Tibial nerve (tissue), 4 donors: ENCODE measurements around the gene TPRKB. TPM values are rescaled to one million over a fixed set of nuclear protein-coding genes. Genes with fewer than 3 reads are reported as not detected.

Experiments used
- DNase-seq, 2 donors: peaks; one replicate each; pipeline ENCODE4 v3.0.0-alpha.2; 2019; ENCODE audit warnings: low spot score in 2 of 2
- H3K27ac ChIP-seq, 4 donors: fragments of 200-600 bp; sonication (generic) in 3 of 4; one replicate each; pipeline ENCODE4 v1.5.1; 2017 to 2019; ENCODE audit warnings: mild to moderate bottlenecking in 1 of 4
- H3K27me3 ChIP-seq, 2 donors: fragments of 200-600 bp; sonication (generic) in 1 of 2; one replicate each; pipeline versions ENCODE4 v1.5.1 to v1.6.0; 2017 to 2019
- H3K36me3 ChIP-seq, 3 donors: fragments of 200-600 bp; sonication (generic); one replicate each; pipeline ENCODE4 v1.5.1; 2018 to 2019
- H3K4me1 ChIP-seq, 4 donors: fragments of 200-600 bp; sonication (generic) in 3 of 4; one replicate each; pipeline ENCODE4 v1.5.1; 2017 to 2019
- H3K4me3 ChIP-seq, 4 donors: fragments of 200-600 bp; sonication (generic) in 3 of 4; one replicate each; pipeline ENCODE4 v1.5.1; 2017 to 2019; ENCODE audit warnings: mild to moderate bottlenecking in 1 of 4, moderate library complexity in 1 of 4
- H3K9me3 ChIP-seq, 4 donors: fragments of 200-600 bp; sonication (generic) in 3 of 4; one replicate each; pipeline ENCODE4 v1.5.1; 2017 to 2019
- EP300 ChIP-seq, 2 donors: sonication (generic); formaldehyde crosslinking; IDR thresholded peaks; one replicate each; pipeline ENCODE4 v1.6.1; 2017; ENCODE audit warnings: antibody characterized with exemption in 2 of 2, mild to moderate bottlenecking in 1 of 2
- POLR2A ChIP-seq, 2 donors: fragments of 450-650 bp; IDR thresholded peaks; one replicate each; pipeline ENCODE4 v1.6.1; 2017; ENCODE audit warnings: antibody characterized with exemption in 2 of 2, mild to moderate bottlenecking in 2 of 2, moderate library complexity in 2 of 2
- WGBS, 2 donors: methylation state at CpG; one replicate each; pipeline ENCODE4 v1.1.5; 2018; 5-methylcytosine and 5-hydroxymethylcytosine counted together
- total RNA-seq, 4 donors: library from RNA; depleted of rRNA; stranded (reverse); fragments of >200 nt; gene quantifications; one replicate each; pipeline ENCODE4 v1.1.0, GENCODE V29; 2016
- TF ChIP-seq, protein P1 (sequence below), 5 experiments: fragments of 200-600 bp in 3 of 5; fragments of 450-650 bp in 2 of 5; sonication (generic) in 3 of 5; IDR thresholded peaks; one replicate each; pipeline ENCODE4 v1.5.1; 2016 to 2019; ENCODE audit warnings: antibody characterized with exemption in 5 of 5, mild to moderate bottlenecking in 3 of 5, moderate library complexity in 2 of 5

TPRKB gene
- total RNA-seq, 4 donors from 2014 or later: 6.7 to 23.7 (median 16.6) TPM

GRCh38 chr2:73717251-73717606 is 19.9 kb downstream of the TPRKB start:
- H3K4me1 ChIP-seq: no peaks in the 10 kb centered on the region
- no peaks in the 10 kb centered on the region for H3K36me3 ChIP-seq
- no peak overlapping the region for H3K4me3 ChIP-seq
- H3K27me3 ChIP-seq: no peaks in the 10 kb centered on the region
- DNase-seq: no peak
- TF ChIP-seq EP300 (IDR thresholded peaks at IDR 0.05): no peak
- no peak for TF ChIP-seq POLR2A (IDR thresholded peaks at IDR 0.05)
- TF ChIP-seq, protein P1, sequence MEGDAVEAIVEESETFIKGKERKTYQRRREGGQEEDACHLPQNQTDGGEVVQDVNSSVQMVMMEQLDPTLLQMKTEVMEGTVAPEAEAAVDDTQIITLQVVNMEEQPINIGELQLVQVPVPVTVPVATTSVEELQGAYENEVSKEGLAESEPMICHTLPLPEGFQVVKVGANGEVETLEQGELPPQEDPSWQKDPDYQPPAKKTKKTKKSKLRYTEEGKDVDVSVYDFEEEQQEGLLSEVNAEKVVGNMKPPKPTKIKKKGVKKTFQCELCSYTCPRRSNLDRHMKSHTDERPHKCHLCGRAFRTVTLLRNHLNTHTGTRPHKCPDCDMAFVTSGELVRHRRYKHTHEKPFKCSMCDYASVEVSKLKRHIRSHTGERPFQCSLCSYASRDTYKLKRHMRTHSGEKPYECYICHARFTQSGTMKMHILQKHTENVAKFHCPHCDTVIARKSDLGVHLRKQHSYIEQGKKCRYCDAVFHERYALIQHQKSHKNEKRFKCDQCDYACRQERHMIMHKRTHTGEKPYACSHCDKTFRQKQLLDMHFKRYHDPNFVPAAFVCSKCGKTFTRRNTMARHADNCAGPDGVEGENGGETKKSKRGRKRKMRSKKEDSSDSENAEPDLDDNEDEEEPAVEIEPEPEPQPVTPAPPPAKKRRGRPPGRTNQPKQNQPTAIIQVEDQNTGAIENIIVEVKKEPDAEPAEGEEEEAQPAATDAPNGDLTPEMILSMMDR (IDR thresholded peaks at IDR 0.05): no peak
- peaks cover 0 to 4% (median 0%) of the 10 kb centered on the region in 4 donors for H3K9me3 ChIP-seq
- H3K27ac ChIP-seq: no peak overlapping the region

GRCh38 chr2:73716543-73717250 is 20.4 kb downstream of the TPRKB start:
- Histone ChIP-seq H3K36me3 (no peaks in the 10 kb centered on the region), H3K4me1 (no peaks in the 10 kb centered on the region), H3K4me3 (no peak overlapping the region), H3K27ac (no peak overlapping the region), H3K27me3 (no peaks in the 10 kb centered on the region), H3K9me3 (peaks cover 0 to 4% (median 0%) of the 10 kb centered on the region in 4 donors)
- DNase-seq: no peak
- WGBS, 2 donors: 29 to 40% methylated on average over 8 of the region's 8 CpGs
- TF ChIP-seq POLR2A (IDR thresholded peaks at IDR 0.05) (no peak), EP300 (IDR thresholded peaks at IDR 0.05) (no peak)
- TF ChIP-seq, protein P1 (IDR thresholded peaks at IDR 0.05): no peak

GRCh38 chr2:73714091-73714490 is 23.1 kb downstream of the TPRKB start:
- Histone ChIP-seq H3K27ac (no peak overlapping the region), H3K9me3 (no peaks in the 10 kb centered on the region), H3K4me3 (no peak overlapping the region), H3K27me3 (no peaks in the 10 kb centered on the region), H3K36me3 (no peaks in the 10 kb centered on the region), H3K4me1 (no peaks in the 10 kb centered on the region)
- DNase-seq: no peak
- TF ChIP-seq EP300 (IDR thresholded peaks at IDR 0.05) (no peak), POLR2A (IDR thresholded peaks at IDR 0.05) (no peak)
- TF ChIP-seq, protein P1 (IDR thresholded peaks at IDR 0.05): no peak
- WGBS, 2 donors: 86 to 90% methylated on average over 2 of the region's 2 CpGs

DNA sequence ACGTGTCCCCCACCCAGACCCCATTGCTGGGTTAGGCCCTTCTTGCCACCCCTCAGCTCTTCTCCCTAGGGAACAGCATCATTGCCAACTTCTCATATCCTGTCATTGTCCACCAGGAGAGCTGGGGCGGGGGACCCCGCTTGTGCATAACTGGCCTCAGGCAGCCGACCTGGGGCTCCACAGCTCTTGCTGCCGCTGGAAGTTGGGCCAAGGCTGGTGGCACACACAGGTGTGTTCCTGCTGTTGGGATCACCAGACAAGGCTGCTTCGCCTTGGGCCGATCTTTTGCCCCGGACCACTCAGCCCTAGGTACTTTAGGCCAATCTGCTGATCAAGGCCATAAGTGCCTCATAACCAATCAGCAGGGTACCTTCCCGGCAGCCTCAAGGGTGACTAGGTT is 28.6 kb downstream of the TPRKB start:
- TF ChIP-seq EP300 (IDR thresholded peaks at IDR 0.05): no peak
- TF ChIP-seq POLR2A (IDR thresholded peaks at IDR 0.05): no peak
- TF ChIP-seq, protein P1 (IDR thresholded peaks at IDR 0.05): no peak
- H3K4me1 ChIP-seq: no peaks in the 10 kb centered on the region
- no peaks in the 10 kb centered on the region for H3K27me3 ChIP-seq

DNA sequence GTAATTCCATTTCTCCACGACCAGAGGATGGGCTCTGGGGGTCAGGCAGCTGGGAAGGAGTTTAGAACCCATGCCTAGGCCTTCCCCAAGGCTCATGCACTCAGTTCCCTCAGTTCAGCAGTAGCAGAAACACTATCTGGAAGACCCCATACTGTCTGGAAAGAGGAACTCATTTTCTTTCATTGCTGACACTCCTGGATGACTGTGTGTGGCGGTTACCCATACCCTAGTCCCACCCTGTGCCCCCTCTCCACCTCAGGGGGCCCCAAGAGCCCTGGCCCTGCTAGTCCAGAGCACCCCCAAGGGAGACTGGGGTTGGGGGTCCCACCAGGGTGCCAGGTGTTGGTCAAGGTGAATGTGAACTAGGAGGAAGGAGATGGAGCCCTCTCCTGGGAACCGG is 29.5 kb downstream of the TPRKB start:
- Histone ChIP-seq H3K4me1 (no peaks in the 10 kb centered on the region), H3K36me3 (no peaks in the 10 kb centered on the region), H3K27ac (no peak overlapping the region), H3K9me3 (no peaks in the 10 kb centered on the region), H3K4me3 (no peak overlapping the region), H3K27me3 (no peaks in the 10 kb centered on the region)
- TF ChIP-seq, protein P1 (IDR thresholded peaks at IDR 0.05): no peak
- no peak for TF ChIP-seq EP300 (IDR thresholded peaks at IDR 0.05)
- no peak for TF ChIP-seq POLR2A (IDR thresholded peaks at IDR 0.05)
- no peak for DNase-seq
- 64 to 67% methylated on average over 3 of the region's 3 CpGs for WGBS, 2 donors

More for the DNA sequence above, 28.6 kb downstream of the TPRKB start:
- 84 to 100% methylated on average over 3 to 7 of the region's 9 CpGs for WGBS, 2 donors
- Histone ChIP-seq H3K9me3 (no peaks in the 10 kb centered on the region), H3K4me3 (no peak overlapping the region), H3K36me3 (no peaks in the 10 kb centered on the region), H3K27ac (no peak overlapping the region)
- no peak for DNase-seq
